GM12801 (cell line): ENCODE measurements around the gene MVB12B.

Experiments
- TF ChIP-seq, protein P1 (sequence below): IDR thresholded peaks from one replicate; pipeline ENCODE4 v1.5.1; 2011; ENCODE audit warnings: control low read depth; ENCODE audit not compliant: insufficient read length; ENCODE audit errors: extremely low read depth

MVB12B gene

DNA sequence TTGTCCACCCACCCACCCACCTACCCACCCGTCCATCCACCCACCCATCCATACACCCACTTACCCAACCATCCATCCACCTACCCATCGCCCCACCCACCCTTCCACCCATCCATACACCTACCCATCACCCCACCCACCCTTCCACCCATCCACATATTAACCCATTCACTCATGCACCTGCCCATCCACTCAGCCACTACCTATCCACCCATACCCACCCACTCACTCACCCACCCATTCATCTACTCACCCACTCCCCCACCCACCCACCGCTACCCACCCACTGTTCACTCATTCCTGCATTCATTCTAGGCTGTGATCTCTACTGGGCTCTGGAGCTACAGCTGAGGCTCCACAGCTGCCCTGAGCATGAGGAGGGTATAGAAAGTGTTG is 169.6 kb downstream of the MVB12B start:
- TF ChIP-seq, protein P1, sequence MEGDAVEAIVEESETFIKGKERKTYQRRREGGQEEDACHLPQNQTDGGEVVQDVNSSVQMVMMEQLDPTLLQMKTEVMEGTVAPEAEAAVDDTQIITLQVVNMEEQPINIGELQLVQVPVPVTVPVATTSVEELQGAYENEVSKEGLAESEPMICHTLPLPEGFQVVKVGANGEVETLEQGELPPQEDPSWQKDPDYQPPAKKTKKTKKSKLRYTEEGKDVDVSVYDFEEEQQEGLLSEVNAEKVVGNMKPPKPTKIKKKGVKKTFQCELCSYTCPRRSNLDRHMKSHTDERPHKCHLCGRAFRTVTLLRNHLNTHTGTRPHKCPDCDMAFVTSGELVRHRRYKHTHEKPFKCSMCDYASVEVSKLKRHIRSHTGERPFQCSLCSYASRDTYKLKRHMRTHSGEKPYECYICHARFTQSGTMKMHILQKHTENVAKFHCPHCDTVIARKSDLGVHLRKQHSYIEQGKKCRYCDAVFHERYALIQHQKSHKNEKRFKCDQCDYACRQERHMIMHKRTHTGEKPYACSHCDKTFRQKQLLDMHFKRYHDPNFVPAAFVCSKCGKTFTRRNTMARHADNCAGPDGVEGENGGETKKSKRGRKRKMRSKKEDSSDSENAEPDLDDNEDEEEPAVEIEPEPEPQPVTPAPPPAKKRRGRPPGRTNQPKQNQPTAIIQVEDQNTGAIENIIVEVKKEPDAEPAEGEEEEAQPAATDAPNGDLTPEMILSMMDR, result no peak

DNA sequence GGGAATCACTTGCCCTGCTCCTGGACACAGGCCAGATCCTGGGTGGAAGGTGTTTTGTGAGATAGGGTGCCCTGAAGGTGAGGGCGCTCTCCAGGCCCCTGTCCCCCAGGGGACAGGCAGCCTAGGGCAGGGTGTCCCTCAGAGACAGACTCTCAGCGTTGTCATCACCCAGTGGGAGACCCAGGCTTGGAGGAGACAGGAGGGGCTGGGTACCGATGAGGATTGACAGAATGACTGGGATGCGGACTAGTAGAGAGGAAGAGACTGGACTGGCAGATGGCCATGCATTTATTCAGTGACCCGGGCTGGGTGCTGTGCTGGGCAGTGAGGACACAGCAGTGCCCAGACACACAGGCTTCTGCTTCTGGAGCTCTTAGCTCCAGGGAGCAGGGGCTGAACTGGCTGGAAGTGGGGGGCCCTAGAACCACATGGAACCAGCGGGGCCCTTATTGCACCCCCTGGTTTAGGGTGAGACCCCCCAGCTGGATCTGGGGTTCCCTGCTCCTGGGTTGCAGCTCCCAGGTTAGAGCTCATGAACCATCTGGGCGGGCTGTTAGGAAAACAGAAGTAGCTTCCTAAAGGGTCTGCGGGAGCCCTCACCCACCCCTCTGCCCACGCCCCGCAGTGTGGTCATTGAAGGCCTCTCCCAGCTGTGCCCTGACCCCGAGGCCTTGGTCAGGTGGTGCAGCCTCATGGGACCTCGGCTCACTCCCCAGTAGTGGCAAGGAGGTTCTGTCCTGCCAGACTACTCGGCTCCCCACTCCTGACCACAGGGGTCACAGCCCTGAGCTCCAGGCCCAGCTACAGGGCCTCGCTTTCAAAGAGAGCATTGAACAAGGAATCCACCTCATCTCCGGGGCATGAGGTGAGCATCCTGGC is 170.4 kb downstream of the MVB12B start:
- TF ChIP-seq, protein P1, result no peak

DNA sequence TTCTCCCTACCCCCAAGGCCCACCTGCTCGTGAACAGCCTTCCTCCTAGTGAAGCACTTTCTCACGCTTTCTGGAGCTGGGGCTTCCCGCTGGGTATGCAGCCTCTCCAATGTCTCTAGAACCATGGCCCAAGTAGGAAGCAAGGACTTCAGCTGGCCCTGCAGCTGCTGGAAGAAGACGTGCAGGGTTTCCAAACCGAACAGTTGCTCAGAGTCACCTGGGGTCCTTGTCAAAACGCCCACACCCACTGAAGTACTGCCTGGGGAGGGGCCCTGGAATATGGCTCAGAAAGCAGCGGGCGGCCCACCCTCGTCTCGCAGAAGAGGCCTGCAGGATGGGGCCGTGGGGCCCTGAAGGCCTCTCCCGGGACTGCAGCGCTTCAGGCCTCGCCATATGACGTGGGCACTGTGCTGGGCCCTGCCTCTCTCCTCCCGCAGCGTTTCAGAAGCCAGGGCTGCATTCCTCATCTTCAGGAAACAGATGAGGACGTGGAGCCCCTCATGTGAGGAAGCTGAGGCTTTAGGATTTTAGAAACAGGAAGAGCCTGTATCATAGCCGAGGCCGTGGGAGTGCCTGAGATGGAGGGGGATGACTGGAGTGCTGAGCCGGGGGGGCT is 171.1 kb downstream of the MVB12B start:
- TF ChIP-seq, protein P1, result no peak

DNA sequence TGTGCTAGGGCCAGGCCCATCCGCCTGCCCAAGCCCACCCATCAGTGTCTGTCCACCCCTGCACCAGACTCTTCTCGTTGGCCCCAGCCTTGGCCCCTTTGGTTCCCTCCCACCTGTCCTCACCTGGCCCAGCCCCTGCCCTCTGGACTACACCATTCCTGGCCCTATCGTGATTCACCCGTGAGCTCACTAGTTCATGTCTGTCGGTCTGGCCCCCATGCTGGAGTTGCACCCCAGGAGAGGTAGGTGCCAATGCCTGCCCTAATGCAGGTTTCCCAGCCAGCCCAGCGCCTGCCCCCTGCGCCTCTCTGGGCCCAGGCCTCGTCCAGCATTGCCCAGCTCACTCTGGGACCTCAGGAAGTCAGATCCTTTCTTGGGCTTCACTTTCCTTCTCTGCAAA is 171.7 kb downstream of the MVB12B start:
- TF ChIP-seq, protein P1, result no peak

DNA sequence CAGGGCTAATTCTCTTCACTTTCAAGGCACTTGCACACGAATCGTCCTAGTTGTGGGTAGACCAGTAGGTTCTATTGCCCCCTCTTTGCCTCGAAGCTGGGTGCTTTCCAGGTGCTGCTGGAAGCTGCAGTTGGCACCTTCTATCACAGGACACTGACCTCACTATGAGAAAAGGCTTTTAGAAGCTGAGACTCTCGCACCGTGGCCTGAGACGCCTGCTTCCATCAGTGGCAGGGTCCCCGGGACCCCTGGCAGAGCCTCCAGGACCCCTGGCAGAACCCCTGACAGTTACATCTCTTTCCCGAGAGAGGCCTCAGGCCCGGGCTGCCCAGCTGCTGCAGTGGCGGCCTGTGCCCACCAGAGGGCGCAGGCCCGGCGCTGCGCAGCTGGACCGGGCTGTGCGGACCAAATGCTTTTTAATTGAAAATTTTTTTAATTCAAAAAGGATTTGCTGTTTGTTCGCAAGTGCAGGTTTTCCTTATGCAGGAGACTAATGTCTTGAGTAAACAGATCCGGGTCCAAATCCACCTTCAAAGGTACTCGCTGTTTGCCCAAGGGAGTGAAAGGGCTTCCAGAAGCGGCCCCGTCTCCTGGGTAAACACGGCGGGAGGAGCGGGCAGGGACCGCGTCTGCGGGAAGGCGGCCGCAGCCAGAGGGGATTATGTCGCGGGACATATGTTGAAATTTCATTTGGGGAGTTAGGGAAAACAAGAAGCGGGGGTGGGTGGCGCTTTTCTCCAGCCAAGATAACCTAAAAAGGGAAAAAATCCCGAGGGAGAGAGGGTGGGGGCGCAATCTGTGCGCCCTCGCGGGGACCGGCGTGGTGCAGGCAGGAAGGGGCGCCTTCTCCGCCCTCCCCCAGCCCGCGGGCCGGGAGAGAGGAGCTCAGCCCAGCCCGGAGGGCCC is 172.6 kb downstream of the MVB12B start:
- TF ChIP-seq, protein P1, result peak; percentile 29

DNA sequence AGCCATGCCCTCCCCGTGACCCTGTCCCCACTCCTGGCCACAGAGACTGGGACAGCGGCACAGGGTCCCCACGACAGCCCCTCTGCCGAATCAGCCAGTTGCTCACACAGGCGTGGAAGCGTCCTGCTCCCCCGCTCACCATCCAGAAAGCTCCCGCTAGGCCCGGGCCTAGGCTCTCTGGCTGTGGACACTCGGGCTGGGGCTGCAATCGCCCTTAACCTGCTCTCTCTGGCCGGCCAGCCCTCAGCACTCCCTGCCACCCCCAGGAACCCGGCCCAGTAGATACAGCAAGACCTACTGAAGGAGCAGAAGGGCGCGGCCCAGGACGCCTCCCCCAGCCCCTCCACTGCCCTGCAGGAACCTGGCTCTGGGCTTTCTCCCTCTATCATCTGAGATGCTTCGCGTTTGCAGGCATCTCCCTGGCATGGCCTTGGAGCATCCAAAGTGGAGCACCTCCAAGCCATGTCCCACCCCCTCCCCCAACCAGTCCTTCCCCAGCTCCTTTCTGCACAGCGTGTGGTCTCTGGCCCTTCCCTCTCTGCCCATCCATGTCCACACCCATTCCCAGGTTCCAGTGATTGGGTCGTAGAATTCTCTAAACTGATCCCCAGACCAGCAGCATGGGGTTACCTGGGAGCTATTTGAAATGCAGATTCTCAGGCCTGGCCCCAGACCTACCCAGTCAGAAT is 173.4 kb downstream of the MVB12B start:
- TF ChIP-seq, protein P1, result no peak
